IgD-negative memory B cell (primary cell): ENCODE measurements around the gene MYOD1. TPM values are rescaled to one million over a fixed set of nuclear protein-coding genes. Genes with fewer than 3 reads are reported as not detected.

Experiments
- H3K27ac Mint-ChIP-seq, 3 donors: one replicate each; pipeline ENCODE4 v1.8.0; 2020 to 2022; ENCODE audit warnings: mild to moderate bottlenecking in 3 of 3, mixed read lengths in 3 of 3, moderate library complexity in 1 of 3
- H3K27me3 Mint-ChIP-seq: one replicate; pipeline ENCODE4 v1.8.0; 2021; ENCODE audit warnings: mixed read lengths
- H3K36me3 Mint-ChIP-seq: one replicate; pipeline ENCODE4 v1.8.0; 2020; ENCODE audit warnings: mild to moderate bottlenecking, mixed read lengths
- H3K4me1 Mint-ChIP-seq, 3 donors: one replicate each; pipeline ENCODE4 v1.8.0; 2020 to 2022; ENCODE audit warnings: mixed read lengths in 3 of 3, mild to moderate bottlenecking in 1 of 3
- H3K4me3 Mint-ChIP-seq, 4 donors: one replicate each; pipeline ENCODE4 v1.8.0; 2020 to 2022; ENCODE audit warnings: mild to moderate bottlenecking in 4 of 4, mixed read lengths in 4 of 4, moderate library complexity in 3 of 4
- H3K9me3 Mint-ChIP-seq, 3 donors: one replicate each; pipeline ENCODE4 v1.8.0; 2020 to 2021; ENCODE audit warnings: mixed read lengths in 3 of 3, mild to moderate bottlenecking in 1 of 3
- polyA plus RNA-seq: library from polyadenylated mRNA; unstranded; fragments of 300-500 nt; fragmentation: Illumina TruSeq; gene quantifications from one replicate; pipeline ENCODE4 v1.2.3, GENCODE V29; 2021

MYOD1 gene
- polyA plus RNA-seq, 1 donor from 2014 or later, result not detected

DNA sequence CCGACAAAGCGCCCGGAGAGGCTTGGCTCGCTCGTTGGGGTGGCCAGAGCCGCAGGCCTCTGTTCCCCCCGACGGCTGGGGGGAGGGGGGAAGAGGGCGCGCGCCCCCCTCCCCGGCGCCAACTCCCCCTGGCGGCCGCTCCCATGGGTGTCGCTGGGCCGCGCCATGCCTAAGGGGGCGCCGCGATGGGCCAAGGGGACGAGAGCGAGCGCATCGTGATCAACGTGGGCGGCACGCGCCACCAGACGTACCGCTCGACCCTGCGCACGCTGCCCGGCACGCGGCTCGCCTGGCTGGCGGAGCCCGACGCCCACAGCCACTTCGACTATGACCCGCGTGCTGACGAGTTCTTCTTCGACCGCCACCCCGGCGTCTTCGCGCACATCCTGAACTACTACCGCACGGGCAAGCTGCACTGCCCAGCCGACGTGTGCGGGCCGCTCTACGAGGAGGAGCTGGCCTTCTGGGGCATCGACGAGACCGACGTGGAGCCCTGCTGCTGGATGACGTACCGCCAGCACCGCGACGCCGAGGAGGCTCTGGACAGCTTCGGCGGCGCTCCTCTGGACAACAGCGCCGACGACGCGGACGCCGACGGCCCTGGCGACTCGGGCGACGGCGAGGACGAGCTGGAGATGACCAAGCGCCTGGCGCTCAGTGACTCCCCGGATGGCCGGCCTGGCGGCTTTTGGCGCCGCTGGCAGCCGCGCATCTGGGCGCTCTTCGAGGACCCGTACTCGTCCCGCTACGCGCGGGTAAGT, 16.6 kb downstream of the MYOD1 start:
- Mint-ChIP-seq H3K27me3 (peaks cover 36% of the 10 kb centered on the region), H3K36me3 (peaks cover 2% of the 10 kb centered on the region), H3K9me3 (peaks cover 0 to 2% (median 0%) of the 10 kb centered on the region in 3 donors), H3K27ac (no peak overlapping the region), H3K4me3 (peak overlapping the region in 1 of 4 donors; percentile 81), H3K4me1 (peaks cover 0 to 4% (median 2%) of the 10 kb centered on the region in 3 donors)

DNA sequence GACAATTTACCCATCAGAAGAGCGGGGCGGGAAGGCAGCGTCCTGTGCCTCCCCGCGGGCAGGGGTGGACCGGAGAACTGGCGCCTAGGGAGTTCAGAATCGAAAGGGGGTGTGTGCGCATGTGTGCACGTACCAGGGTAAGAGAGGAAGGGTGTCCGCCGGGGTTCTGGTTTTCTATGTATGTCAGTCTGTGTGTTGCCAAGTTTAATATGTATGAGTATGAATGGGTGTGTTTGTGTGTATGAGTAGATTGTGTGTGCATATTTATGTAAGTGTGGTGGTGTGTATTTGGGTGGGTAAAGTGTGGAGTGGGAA, 17.2 kb downstream of the MYOD1 start:
- Mint-ChIP-seq H3K4me3 (peak overlapping the region in 2 of 4 donors; percentile 9 to 67), H3K9me3 (peaks cover 0 to 2% (median 0%) of the 10 kb centered on the region in 3 donors), H3K36me3 (peaks cover 2% of the 10 kb centered on the region), H3K27ac (no peak overlapping the region), H3K27me3 (peaks cover 40% of the 10 kb centered on the region), H3K4me1 (peaks cover 0 to 4% (median 2%) of the 10 kb centered on the region in 3 donors)

DNA sequence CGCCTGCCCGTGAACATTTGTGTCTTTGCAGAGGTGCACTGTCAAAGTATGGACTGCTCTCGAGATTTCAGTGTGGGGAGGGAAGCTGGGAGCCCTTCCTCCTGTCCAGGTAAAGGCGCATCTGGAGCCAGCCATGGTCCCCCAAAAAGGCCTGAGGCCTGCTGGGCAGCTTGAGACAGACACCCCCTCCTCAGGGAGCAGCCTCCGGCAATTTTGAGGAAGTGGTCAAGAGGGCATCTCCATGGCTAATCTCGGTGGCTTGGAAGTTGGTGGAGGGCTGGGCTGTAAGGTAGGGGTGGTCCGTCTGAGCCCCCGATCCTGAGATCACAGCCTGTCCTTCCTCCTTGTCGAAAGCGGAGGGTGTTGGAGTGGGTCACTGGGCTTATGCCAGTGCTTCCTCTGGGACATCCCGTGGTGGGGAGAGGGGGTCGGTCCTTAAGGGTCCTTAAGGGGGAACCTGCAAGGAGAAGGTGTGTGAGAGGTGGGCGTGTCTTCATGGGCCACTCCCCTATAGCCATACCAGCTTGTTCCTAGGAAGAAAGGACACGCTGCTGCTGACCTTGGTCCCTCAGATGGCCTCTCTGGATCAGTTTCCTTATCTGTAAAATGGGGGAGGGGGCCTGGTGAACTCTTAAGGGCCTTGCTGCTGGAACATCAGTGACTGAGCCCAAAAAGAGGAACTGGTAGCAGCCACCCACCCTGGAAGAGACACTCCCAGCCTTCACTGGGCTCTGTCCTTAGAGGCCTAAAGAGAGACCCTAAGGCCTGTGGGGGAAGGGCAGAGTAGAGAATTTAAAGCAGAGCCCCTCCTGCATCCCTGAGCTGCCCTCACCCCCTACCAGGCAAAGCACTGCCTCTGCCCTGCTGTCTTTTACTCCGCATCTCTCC, 17.8 kb downstream of the MYOD1 start:
- Mint-ChIP-seq H3K4me3 (peak overlapping the region in 1 of 4 donors; percentile 67), H3K36me3 (peaks cover 2% of the 10 kb centered on the region), H3K4me1 (peaks cover 0 to 4% (median 2%) of the 10 kb centered on the region in 3 donors), H3K9me3 (peaks cover 0 to 2% (median 0%) of the 10 kb centered on the region in 3 donors), H3K27ac (no peak overlapping the region), H3K27me3 (peaks cover 38% of the 10 kb centered on the region)

DNA sequence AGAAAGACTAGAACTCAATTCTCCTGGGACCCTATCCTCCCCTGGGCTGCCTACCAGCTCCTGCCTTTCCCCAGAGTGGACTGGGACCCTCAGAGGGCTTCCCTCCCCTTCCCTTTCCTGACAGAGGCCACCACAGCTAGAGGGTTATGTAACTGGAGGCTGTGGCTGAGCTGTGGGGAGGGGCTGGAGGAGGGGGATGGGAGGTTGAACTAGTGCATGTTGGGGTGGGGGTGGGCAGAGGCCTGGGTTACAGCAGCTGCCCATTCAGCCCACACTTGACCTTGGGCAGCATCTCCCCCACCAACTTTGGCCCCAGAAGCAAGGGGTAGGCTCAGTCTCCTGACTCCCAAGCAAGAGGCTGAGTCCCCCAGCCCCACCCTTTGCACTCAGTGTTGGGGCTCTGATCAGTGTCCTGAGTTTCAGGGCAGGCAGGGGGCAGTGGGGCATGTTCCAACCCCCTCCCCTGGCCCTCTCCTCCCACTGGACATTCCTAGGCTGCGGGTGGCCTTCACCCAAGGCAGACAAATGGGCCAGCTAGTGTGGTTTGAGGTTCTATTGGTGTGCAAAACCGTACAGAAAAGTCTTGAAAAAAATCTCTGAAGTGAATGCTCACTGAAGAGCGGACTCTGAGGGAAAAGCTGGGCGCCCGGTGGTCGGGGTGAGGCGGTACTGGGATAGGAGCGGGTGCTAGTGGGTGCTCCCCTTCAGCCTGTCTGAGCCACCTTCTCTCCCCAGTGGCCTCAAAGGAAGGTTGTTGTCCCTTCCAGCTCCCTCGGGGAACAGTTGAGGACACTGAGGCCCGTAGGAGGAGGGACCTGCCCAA, 19.0 kb downstream of the MYOD1 start:
- Mint-ChIP-seq H3K9me3 (peaks cover 0 to 2% (median 0%) of the 10 kb centered on the region in 3 donors), H3K36me3 (peaks cover 2% of the 10 kb centered on the region), H3K4me3 (no peak overlapping the region), H3K4me1 (peaks cover 0 to 4% (median 2%) of the 10 kb centered on the region in 3 donors), H3K27ac (no peak overlapping the region), H3K27me3 (peaks cover 29% of the 10 kb centered on the region)

DNA sequence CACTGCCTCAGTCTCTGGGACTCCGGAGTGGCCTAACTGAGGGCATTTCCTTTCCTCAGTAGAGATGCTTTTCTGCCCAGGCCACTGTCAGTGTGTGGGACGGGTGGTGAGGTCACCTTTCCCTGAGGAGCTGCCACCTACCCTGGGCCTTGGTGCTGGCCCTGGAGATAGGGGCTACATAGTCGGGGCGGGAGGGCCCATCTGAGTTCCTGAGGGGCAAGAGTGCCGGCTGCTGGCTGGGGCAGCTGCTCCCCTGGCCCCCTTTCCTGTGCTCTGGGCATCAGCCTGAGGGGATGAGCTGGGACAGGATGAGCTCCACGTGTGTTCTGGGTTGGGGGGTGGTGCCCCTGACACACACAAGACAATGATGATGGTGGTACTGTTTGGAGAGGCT, 20.6 kb downstream of the MYOD1 start:
- H3K4me3 Mint-ChIP-seq, result no peak overlapping the region

DNA sequence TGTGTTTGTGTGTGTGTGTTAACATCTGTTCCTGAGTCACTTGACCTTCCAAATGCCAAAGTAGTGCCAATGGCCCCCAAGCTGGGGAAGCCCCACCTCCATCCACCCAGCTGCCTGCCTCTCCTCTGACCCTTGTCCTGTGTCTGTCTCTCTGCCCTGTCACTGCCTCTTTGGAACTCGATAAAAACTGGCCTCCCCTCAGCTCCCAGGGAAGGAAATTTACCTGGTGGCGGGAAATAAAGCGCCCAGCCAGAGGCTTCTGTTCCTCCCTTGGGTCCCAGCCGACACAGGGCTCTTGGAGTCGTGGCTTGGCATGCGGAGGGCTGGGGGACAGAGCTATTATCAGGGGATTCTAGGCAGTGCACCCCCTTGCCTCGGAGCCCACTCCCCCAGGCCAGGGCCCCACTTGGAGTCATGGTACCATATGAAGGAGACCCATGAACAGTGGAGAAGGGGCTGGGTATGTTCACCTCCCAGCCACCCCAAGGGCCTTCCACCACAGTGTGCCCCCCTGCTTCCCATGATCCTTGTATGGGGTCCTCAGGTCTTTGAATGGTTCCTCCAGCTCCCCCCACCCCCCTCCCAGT, 21.4 kb downstream of the MYOD1 start:
- Mint-ChIP-seq H3K4me3 (no peak overlapping the region), H3K9me3 (peaks cover 0 to 5% (median 0%) of the 10 kb centered on the region in 3 donors), H3K27me3 (peaks cover 22% of the 10 kb centered on the region), H3K36me3 (no peaks in the 10 kb centered on the region), H3K27ac (no peak overlapping the region), H3K4me1 (peaks cover 0 to 2% (median 2%) of the 10 kb centered on the region in 3 donors)

More for the DNA sequence above, 20.6 kb downstream of the MYOD1 start:
- H3K4me1 Mint-ChIP-seq, result peaks cover 0 to 2% (median 2%) of the 10 kb centered on the region in 3 donors
- H3K27me3 Mint-ChIP-seq, result peaks cover 22% of the 10 kb centered on the region
- H3K27ac Mint-ChIP-seq, result no peak overlapping the region
- H3K9me3 Mint-ChIP-seq, result peaks cover 0 to 5% (median 0%) of the 10 kb centered on the region in 3 donors
- H3K36me3 Mint-ChIP-seq, result no peaks in the 10 kb centered on the region

DNA sequence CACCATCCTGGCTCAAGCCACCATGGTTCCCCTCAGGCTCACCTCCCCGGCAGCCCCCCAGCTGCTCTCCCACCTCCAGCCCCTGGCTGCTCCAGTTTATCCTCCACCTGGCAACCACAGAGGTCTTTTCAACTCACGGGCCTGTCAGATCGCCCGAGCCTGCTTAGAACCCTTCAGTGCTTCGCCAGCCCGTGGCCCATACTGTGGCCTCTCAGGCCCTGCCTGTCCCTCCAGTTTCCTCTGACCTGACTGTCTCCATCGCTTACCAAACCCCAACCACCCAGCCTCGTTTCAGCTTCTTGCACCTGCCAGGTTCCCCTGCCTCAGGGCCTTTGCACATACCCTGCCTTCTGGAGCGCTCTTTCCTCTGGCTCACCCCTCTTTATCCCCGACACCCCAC, 22.1 kb downstream of the MYOD1 start:
- Mint-ChIP-seq H3K9me3 (peaks cover 0 to 5% (median 0%) of the 10 kb centered on the region in 3 donors), H3K4me3 (no peak overlapping the region), H3K36me3 (no peaks in the 10 kb centered on the region), H3K4me1 (peaks cover 0 to 2% (median 2%) of the 10 kb centered on the region in 3 donors), H3K27me3 (peaks cover 22% of the 10 kb centered on the region), H3K27ac (no peak overlapping the region)

DNA sequence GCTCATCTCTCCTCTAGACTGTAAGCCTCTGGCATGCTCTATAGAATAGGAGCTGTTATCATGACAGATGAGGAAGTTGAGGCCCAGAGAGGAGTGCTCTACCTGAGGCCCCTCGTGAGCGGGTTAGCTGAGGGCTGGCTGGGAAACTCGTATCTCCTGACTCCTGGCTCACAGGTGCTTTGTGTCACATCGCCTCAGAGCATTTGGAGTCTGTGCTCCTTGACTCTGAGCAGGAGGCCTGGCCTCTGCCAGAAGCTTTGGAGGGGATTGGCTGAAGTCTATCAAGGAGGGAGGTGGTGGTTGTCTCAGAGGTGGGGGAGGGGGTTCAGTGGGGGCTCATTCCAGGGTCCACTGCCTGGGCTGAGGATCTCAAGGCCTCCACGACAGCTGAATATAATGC, 22.6 kb downstream of the MYOD1 start:
- Mint-ChIP-seq H3K27me3 (peaks cover 19% of the 10 kb centered on the region), H3K4me1 (no peaks in the 10 kb centered on the region), H3K27ac (no peak overlapping the region), H3K9me3 (peaks cover 0 to 3% (median 0%) of the 10 kb centered on the region in 3 donors), H3K36me3 (no peaks in the 10 kb centered on the region), H3K4me3 (no peak overlapping the region)

DNA sequence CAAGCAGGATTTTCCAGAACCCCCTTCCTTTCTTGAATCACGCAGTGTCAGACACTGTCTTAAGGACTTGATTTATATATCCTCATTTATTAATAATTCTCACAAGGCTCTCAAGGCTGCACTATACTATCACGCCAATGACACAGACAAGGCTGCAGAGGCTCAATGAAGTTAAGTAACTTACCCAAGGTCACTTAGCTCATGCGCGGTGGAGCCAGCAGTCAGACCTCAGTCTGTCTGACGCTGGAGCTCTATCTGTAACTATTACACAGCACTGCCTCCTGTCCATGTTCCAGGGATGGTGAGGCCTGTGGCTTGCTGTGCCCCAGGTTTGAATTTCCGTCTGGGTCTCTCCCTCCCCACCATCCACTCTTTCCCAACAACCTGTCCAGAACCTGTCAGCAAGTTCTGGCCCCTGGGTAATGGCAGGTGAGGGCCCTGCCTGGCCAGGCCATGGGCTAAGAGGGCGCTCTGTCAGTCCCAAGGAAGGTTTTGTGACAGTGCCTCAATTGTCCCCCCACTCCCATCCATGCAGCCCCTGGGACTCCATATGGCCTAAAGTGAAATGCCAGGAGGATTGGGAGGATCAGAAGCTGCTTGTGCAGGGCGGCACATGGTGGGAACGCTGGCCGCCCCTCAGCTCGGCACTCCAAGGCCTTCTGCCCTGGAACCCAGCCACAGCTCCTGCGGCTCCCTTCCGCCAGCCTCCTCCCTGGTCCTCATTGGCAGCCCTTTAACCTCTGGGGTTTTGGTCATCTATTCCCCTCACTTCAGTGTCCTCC, 23.8 kb downstream of the MYOD1 start:
- Mint-ChIP-seq H3K27me3 (peaks cover 18% of the 10 kb centered on the region), H3K4me3 (peak overlapping the region in 1 of 4 donors; percentile 36), H3K27ac (no peak overlapping the region), H3K9me3 (peaks cover 0 to 3% (median 0%) of the 10 kb centered on the region in 3 donors), H3K36me3 (no peaks in the 10 kb centered on the region), H3K4me1 (no peaks in the 10 kb centered on the region)

DNA sequence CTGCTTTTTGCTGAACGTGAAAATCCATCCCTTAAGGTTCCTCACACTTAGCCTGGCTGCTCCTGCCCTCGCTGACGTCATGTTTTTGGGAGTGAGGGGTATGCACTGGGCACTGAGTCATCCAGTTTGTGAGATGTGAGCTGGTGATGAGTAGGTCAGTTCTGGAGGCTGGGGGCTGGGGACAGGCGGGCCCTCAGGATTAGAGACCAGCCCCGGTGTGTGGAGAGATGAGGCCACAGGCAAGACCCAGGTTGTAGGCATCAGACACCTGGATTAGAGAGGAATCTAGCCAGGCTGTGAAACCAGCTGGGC, 24.4 kb downstream of the MYOD1 start:
- no peak overlapping the region for H3K4me3 Mint-ChIP-seq
- no peaks in the 10 kb centered on the region for H3K36me3 Mint-ChIP-seq
- no peak overlapping the region for H3K27ac Mint-ChIP-seq
- peaks cover 0 to 3% (median 0%) of the 10 kb centered on the region in 3 donors for H3K9me3 Mint-ChIP-seq
- H3K27me3 Mint-ChIP-seq, result peaks cover 18% of the 10 kb centered on the region
- H3K4me1 Mint-ChIP-seq, result no peaks in the 10 kb centered on the region

DNA sequence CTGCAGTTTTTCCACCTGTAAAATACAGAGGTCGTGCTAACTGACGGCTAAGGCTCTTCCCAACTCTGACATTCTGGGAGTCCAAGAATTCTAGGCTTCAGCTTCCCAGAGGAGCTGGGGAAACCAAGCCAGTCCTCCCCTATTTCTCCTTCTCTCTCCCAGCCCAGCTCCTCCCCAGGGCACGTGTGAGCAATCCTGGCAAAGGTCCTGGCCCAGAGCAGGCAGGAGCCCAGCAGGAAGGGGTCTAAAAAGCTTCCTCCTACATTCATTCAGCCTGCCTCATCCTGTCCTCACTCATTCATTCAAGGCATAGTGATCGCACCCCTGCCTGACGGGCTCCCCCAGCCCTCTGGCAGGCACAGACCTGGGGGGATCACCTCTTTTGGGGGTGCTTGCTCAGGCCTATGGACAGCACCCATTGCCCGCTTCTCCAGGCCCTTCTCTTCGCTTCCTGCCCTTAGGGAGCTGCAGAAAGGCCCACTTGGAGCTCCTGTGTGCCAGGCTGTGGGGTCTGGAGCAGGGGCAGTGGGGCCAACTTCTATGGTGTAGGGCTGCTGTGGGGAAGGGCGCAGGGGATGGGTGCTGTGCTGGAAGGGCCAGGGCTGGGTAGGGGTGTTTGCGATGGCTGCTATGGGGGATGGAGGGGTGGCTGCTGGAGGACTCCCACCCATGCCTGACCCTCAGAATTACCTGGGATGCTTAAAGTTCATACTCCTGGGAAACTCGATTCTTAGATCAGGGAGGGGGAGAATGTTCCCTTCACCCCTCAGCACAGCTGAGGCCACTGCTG, 25.0 kb downstream of the MYOD1 start:
- Mint-ChIP-seq H3K9me3 (peaks cover 0 to 3% (median 0%) of the 10 kb centered on the region in 3 donors), H3K27ac (no peak overlapping the region), H3K4me3 (no peak overlapping the region), H3K4me1 (no peaks in the 10 kb centered on the region), H3K27me3 (peaks cover 20% of the 10 kb centered on the region), H3K36me3 (no peaks in the 10 kb centered on the region)

DNA sequence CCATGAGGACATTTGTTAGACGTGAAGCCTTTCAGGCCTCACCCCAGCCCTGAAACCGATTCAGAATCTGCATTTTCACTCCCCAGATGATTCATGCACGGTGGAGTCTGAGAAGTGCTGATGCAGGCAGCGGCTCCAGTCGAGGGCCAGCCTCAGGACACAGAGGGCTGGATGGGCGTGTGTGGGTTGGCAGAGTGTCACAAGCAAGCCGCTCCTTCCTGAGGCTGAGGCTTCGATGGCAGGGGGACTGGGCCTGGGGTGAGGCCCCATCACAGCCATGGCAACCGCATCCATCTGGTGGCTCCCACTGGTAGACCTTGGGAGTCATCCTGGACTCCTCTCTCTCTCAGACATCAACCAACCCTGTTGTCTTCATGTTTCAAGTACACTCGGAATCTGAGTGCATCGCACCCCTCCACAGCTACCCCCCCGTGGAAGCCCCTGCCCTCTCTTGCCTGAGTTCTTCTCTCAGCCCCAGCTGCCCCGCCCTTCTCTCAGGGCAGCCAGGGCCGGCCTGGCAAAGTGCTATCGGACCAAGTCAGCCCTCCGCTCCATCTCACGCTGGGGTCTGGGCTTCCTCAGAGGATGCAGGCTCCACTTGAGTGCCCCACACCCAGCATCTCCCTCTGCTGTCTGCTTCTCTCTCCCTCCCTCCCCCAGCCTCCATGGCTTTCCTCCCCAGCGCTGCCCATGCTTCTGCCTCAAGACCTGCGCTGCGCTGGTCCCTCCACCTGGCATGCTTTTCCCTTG, 25.8 kb downstream of the MYOD1 start:
- Mint-ChIP-seq H3K4me1 (no peaks in the 10 kb centered on the region), H3K27me3 (peaks cover 17% of the 10 kb centered on the region), H3K9me3 (peaks cover 0 to 3% (median 0%) of the 10 kb centered on the region in 3 donors), H3K27ac (no peak overlapping the region), H3K36me3 (no peaks in the 10 kb centered on the region), H3K4me3 (no peak overlapping the region)

DNA sequence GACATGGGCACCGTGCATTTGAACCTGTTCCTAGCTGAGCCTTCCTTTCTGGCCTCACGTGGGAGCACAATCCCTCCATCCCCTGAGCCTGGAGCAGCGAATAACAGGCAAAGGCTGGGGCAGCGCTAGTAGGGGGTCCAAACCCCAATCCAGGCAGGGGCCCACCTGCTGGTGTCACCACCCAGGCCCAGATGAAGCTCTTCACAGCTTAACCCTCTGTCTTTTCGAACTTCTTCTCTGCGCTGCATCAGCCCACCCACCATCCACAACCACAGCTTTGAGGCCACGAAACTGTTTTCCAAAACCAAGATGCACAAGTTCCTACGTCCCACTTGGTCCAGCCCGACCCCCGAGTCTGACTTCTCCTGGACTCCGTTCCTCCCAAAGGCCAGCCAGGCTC, 26.7 kb downstream of the MYOD1 start:
- no peaks in the 10 kb centered on the region for H3K36me3 Mint-ChIP-seq
- peaks cover 0 to 3% (median 0%) of the 10 kb centered on the region in 3 donors for H3K9me3 Mint-ChIP-seq
- H3K27ac Mint-ChIP-seq, result no peak overlapping the region
- peaks cover 12% of the 10 kb centered on the region for H3K27me3 Mint-ChIP-seq
- no peak overlapping the region for H3K4me3 Mint-ChIP-seq
- H3K4me1 Mint-ChIP-seq, result no peaks in the 10 kb centered on the region
